Endodermal cell (in vitro differentiated cells): ENCODE results near the gene MEOX1. TPM values are rescaled to one million over a fixed set of nuclear protein-coding genes. Genes with fewer than 3 reads are reported as not detected.

Source experiments
- DNase-seq: peaks from one replicate; pipeline ENCODE4 v3.0.0-alpha.2; 2017
- H3K27ac ChIP-seq: 2 replicates; pipeline ENCODE4 v1.5.1; 2013; ENCODE audit warnings: mild to moderate bottlenecking, low read depth, low read length, moderate library complexity
- H3K27me3 ChIP-seq: 2 replicates; pipeline ENCODE4 v1.6.1; 2013; ENCODE audit warnings: mild to moderate bottlenecking, low read length, moderate library complexity; ENCODE audit not compliant: insufficient read depth, control insufficient read depth, poor library complexity, severe bottlenecking
- H3K36me3 ChIP-seq: 2 replicates; pipeline ENCODE4 v1.7.0; 2013; ENCODE audit warnings: mild to moderate bottlenecking, low read length, moderate library complexity; ENCODE audit not compliant: control insufficient read depth, insufficient read depth
- H3K4me1 ChIP-seq: one replicate; pipeline ENCODE4 v1.7.0; 2013; ENCODE audit warnings: low read length; ENCODE audit not compliant: control insufficient read depth, insufficient read depth
- H3K4me3 ChIP-seq: 2 replicates; pipeline ENCODE4 v1.5.1; 2013; ENCODE audit warnings: mild to moderate bottlenecking, low read length, moderate library complexity
- H3K9ac ChIP-seq: 2 replicates; pipeline ENCODE4 v1.6.1; 2013; ENCODE audit warnings: mild to moderate bottlenecking, low read length, moderate library complexity; ENCODE audit not compliant: poor library complexity, severe bottlenecking; ENCODE audit errors: extremely low read depth
- H3K9me3 ChIP-seq: 2 replicates; pipeline ENCODE4 v1.6.1; 2013; ENCODE audit warnings: mild to moderate bottlenecking, low read length, moderate library complexity; ENCODE audit not compliant: control insufficient read depth
- H3K27ac Mint-ChIP-seq: 2 replicates; pipeline ENCODE4 v1.8.0; 2020; ENCODE audit warnings: mixed read lengths
- H3K27me3 Mint-ChIP-seq: 2 replicates; pipeline ENCODE4 v1.8.0; 2021; ENCODE audit warnings: mild to moderate bottlenecking, mixed read lengths; ENCODE audit not compliant: insufficient read depth
- H3K36me3 Mint-ChIP-seq: 2 replicates; pipeline ENCODE4 v1.8.0; 2020; ENCODE audit warnings: low read depth, mixed read lengths
- H3K4me1 Mint-ChIP-seq: 2 replicates; pipeline ENCODE4 v1.8.0; 2020; ENCODE audit warnings: mixed read lengths
- H3K4me3 Mint-ChIP-seq: 2 replicates; pipeline ENCODE4 v1.8.0; 2020; ENCODE audit warnings: mild to moderate bottlenecking, moderate library complexity, mixed read lengths
- H3K9me3 Mint-ChIP-seq: 2 replicates; pipeline ENCODE4 v1.8.0; 2020; ENCODE audit warnings: mild to moderate bottlenecking, mixed read lengths
- CTCF ChIP-seq: fragments of 200-600 bp; sonication (generic); conservative IDR thresholded peaks from 2 replicates; pipeline ENCODE4 v1.5.0; 2021; ENCODE audit warnings: antibody characterized with exemption, mild to moderate bottlenecking
- WGBS, 2 experiments: methylation state at CpG; one replicate each; pipeline versions ENCODE4 v1.1.5 to v1.1.7; 2013; ENCODE audit warnings: missing lambda C conversion rate in 2 of 2, mixed read lengths in 1 of 2; ENCODE audit not compliant: insufficient coverage in 1 of 2, insufficient read length in 1 of 2; 5-methylcytosine and 5-hydroxymethylcytosine counted together
- total RNA-seq, 2 donors: library from RNA; stranded (reverse); fragmentation: NEBNext Ultra II Directional in 1 of 2; extraction: Animal tissue kit (Norgen Biotek cat#: 25700) in 1 of 2; gene quantifications; 2 replicates in 1 of 2; 3 replicates in 1 of 2; pipeline ENCODE4 v1.2.1, GENCODE V29; 2021

MEOX1 gene
- total RNA-seq, 2 donors from 2014 or later, result not detected

GRCh38 chr17:43702637-43703036 is 40.9 kb upstream of the MEOX1 start:
- Mint-ChIP-seq H3K27ac (no peak overlapping the region), H3K27me3 (peaks cover 9% of the 10 kb centered on the region), H3K4me1 (no peaks in the 10 kb centered on the region), H3K4me3 (no peak overlapping the region), H3K9me3 (peaks cover 2% of the 10 kb centered on the region), H3K36me3 (no peaks in the 10 kb centered on the region)
- no peak for TF ChIP-seq CTCF
- no peaks in the 10 kb centered on the region for H3K36me3 ChIP-seq
- 96% methylated on average over 4 of the region's 4 CpGs; no CpG with 5 or more reads in 1 of the 2 experiments for WGBS, 2 experiments
- no peak overlapping the region for H3K9ac ChIP-seq
- peak; percentile 87 for DNase-seq
- no peak overlapping the region for H3K4me3 ChIP-seq
- H3K4me1 ChIP-seq, result peaks cover 2% of the 10 kb centered on the region
- H3K27me3 ChIP-seq, result no peaks in the 10 kb centered on the region
- no peak overlapping the region for H3K27ac ChIP-seq
- peaks cover 10% of the 10 kb centered on the region for H3K9me3 ChIP-seq

- Mint-ChIP-seq H3K9me3 (peaks cover 2% of the 10 kb centered on the region), H3K4me3 (no peak overlapping the region), H3K27ac (no peak overlapping the region), H3K4me1 (peaks cover under 1% of the 10 kb centered on the region), H3K36me3 (no peaks in the 10 kb centered on the region), H3K27me3 (peaks cover 7% of the 10 kb centered on the region)
- Histone ChIP-seq H3K27me3 (no peaks in the 10 kb centered on the region), H3K4me3 (no peak overlapping the region), H3K27ac (no peak overlapping the region), H3K9me3 (peaks cover 10% of the 10 kb centered on the region), H3K9ac (no peak overlapping the region), H3K4me1 (peaks cover 2% of the 10 kb centered on the region), H3K36me3 (no peaks in the 10 kb centered on the region)
- TF ChIP-seq CTCF, result no peak
- no peak for DNase-seq
- 88 to 98% methylated on average over 7 to 16 of the region's 16 CpGs for WGBS, 2 experiments
These were observed 39.6 kb upstream of the MEOX1 start for GRCh38 chr17:43701318-43701743.

GRCh38 chr17:43699438-43699756 is 37.7 kb upstream of the MEOX1 start:
- no peaks in the 10 kb centered on the region for H3K36me3 Mint-ChIP-seq
- 92 to 100% methylated on average over 1 to 2 of the region's 3 CpGs for WGBS, 2 experiments
- no peak overlapping the region for H3K27ac Mint-ChIP-seq
- Histone ChIP-seq H3K9me3 (peaks cover 10% of the 10 kb centered on the region), H3K27me3 (no peaks in the 10 kb centered on the region), H3K27ac (no peak overlapping the region), H3K4me3 (peak overlapping the region; percentile 0), H3K9ac (no peak overlapping the region), H3K4me1 (peaks cover 2% of the 10 kb centered on the region), H3K36me3 (no peaks in the 10 kb centered on the region)
- peaks cover 7% of the 10 kb centered on the region for H3K27me3 Mint-ChIP-seq
- no peak for TF ChIP-seq CTCF
- H3K9me3 Mint-ChIP-seq, result peaks cover 2% of the 10 kb centered on the region
- no peak overlapping the region for H3K4me3 Mint-ChIP-seq
- DNase-seq, result no peak
- H3K4me1 Mint-ChIP-seq, result peaks cover 5% of the 10 kb centered on the region
